DMS53 treated with DMSO at 0.1 percent for 48 hours (cell line): ENCODE results near the gene NACC1.
A peak's percentile ranks its signal among the peaks of the same experiment; 100 is the strongest.

ENCODE experiments used
- DNase-seq: peaks from one replicate; lab custom pipeline; 2025; ENCODE audit not compliant: unreplicated experiment; lab: John Stamatoyannopoulos, UW

The NACC1 gene

GRCh38 chr19:13087795-13088537 is 30.1 kb upstream of the NACC1 start:
- DNase-seq, result no peak

DNA sequence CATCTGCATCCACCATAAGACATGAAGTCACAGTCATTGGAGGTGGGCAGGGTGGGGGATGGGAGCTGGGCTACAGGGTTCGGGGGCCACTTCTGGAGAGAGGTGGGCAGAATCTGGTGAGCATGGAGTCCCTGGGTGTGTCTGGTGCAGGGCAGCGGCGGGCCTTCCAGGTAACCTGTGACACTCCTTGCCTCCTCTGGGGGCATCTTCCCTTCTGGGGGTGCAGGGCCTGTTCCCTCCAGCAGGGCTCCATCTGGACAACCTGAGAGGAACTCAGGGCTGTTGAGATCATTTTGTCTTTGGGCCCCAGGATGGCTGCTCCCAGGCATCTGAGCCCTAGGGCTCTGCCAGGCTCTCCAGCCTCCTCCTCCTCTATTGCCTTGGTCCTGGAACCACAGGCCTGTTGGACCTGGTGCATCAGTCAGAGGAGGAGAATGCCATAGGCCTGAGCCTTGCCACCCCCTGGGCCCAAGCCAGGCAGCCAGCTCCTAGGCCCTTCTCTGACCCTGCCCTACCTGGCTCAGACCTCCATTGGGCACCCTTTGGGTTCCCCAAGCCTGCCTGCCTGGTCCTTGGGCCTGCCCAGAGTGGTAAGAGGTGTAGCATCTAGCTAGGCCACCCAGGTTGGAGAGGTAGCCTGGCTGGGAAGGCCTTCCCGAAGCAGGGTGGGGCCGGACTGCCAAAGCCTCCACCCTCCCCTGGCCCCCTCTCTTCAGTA is 28.8 kb upstream of the NACC1 start:
- no peak for DNase-seq

GRCh38 chr19:13089857-13090507 is 28.1 kb upstream of the NACC1 start:
- DNase-seq, result no peak

DNA sequence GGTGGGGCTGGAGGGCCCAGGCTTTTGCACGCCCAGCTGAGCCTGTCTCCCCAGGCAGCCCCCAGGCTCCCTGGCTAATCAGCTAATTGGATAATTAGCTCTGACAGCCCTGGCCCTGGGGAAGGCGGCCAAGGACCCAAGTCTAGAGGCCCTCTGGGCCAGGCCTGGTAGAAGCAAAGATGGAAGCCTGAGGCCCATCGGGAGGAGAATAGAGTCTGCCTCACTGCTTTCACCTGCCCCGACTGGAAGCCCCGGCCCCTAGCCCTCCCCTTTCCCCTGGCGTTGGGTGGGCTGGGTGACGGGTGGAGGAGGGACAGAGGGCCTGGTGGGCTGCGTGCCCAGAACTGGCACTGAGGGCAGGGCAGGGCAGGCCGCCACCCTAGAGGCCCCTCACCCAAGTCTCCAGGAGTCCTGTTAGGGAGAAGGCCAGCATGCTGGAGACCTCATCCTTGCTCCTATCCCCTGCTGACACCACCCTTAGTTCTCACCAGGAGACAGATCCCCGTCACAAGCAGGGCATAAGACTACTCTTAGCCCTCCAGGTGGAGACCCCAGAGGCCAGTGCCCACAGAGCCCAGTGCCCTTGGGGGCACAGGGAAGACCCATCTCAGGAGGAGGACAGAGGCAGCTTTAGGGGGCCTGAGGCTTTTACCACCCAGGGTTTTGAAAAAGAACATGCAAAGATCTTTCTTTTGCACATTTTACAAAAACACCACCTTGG is 27.4 kb upstream of the NACC1 start:
- DNase-seq, result no peak

DNA sequence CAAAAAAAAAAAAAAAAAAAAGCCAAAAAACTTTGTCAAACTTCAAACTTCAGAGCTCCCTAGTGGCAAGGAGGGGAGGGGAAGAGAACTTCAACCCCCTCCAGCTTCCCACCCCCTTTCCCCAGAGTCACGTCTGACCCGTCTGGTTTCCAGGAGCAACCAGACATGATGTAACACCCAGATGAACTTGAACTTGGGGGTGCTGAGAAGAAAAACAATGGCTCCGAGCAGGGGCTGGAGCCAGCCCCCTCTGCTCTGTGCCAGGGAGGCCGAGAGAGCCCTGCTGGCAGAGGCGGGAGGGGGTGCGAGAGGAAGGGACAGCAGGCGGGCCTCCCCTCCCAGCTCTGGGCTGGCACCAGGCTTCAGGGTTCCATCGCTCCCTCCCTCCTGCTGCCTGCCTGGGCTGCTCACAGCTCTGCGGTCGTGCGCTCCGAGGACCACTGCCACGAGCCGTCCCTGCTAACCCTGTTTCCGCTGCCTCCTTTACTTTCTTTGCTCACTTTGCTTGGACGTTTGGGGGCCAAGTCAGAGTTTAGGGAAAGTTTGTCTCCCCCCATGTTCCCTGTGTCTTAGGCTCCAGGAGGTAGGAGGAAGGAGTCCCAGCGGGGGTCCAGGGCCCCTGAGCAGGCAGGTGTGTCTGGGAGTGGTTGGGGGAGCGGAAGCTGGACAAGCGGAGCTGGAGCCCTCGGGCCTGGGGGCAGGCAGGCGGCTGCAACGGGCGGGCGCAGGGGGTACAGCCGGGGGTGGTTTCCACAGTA is 26.5 kb upstream of the NACC1 start:
- DNase-seq, result no peak

GRCh38 chr19:13092158-13092543 is 25.9 kb upstream of the NACC1 start:
- DNase-seq, result no peak

DNA sequence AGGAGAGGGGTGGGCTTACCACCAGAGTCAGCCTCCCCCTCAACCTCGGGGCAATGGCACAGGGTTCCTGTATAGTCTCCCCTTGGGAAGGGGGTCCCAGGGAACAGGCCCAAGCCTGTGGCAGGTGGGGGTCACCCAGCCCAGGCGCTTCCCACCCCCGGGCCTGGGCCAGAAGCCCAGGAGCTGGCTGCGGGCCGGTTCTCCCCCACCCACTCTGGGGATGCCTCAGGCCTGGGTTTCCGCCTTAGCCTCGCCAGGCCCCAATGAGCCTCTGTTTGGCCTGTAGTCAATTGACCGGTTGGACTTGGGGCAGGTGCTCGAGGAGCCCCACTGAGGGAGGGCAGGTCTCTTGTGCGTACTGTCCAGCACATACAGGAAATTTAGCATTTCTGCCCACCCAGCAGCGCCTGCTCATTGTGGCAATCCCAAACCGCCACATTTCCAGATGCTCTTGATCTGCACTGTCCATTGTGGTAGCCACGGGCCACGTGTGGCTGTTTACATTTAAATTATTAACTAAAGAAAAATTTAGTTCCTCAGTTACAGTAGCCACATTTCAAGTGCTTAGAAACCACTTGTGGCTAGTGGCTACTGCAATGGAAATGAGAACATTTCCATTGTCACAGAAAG is 25.3 kb upstream of the NACC1 start:
- DNase-seq, result no peak

DNA sequence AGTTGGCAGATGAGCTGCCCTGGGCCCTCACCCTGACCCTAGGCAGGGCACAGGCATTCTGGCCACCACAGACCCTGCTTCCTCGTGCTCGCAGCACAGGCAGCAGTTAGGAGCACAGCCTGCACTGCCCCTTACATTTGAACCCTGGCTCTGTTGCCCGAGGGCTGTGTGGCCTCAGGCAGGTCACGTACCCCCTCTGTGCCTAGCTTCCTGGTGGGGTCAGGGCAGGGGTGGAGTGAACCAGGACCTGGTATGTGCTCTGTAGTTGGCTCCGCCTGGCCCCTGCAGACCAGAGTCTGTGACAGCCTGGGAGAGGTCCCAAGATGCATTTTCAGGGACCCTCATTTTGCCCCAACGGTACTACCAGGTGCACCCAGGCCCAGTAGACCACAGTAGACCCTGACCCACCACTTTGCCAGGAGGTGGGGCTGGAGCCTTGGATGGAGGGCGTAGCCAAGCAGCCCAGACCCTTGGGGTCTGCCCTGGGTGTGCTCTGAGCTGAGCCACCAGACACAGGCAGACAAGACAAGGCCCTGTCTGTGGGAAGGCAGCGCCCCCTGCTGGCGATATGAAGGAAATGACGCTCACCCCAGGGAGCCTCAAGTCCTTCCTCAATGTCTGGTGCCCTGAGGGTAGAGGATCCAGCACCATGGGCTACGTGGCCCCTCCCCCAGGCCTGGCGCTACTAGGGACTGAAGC is 24.5 kb upstream of the NACC1 start:
- peak; percentile 63 for DNase-seq

- no peak for DNase-seq
These were observed 24.0 kb upstream of the NACC1 start for GRCh38 chr19:13094106-13094504.

GRCh38 chr19:13094771-13095392 is 23.2 kb upstream of the NACC1 start:
- no peak for DNase-seq

DNA sequence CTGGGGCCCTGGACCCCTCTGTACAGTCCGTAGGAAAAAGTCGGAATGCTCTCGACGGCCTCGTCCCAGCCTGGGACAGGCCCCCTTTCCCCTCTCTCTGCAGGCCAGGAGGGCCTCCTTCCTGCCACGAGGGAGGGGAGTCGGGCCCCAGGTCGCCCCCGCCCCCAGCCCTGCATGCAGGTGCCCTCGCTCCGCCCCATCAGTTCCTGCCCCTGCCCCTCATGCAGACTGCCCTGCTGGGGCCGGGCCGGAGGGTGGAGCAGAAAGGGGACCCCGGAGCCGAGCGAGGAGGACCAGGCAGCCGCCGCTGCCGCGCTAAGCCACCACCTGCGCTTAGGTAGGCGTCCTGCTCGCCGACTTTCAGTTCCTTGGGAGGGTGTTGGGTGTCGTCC is 22.7 kb upstream of the NACC1 start:
- DNase-seq, result no peak

DNA sequence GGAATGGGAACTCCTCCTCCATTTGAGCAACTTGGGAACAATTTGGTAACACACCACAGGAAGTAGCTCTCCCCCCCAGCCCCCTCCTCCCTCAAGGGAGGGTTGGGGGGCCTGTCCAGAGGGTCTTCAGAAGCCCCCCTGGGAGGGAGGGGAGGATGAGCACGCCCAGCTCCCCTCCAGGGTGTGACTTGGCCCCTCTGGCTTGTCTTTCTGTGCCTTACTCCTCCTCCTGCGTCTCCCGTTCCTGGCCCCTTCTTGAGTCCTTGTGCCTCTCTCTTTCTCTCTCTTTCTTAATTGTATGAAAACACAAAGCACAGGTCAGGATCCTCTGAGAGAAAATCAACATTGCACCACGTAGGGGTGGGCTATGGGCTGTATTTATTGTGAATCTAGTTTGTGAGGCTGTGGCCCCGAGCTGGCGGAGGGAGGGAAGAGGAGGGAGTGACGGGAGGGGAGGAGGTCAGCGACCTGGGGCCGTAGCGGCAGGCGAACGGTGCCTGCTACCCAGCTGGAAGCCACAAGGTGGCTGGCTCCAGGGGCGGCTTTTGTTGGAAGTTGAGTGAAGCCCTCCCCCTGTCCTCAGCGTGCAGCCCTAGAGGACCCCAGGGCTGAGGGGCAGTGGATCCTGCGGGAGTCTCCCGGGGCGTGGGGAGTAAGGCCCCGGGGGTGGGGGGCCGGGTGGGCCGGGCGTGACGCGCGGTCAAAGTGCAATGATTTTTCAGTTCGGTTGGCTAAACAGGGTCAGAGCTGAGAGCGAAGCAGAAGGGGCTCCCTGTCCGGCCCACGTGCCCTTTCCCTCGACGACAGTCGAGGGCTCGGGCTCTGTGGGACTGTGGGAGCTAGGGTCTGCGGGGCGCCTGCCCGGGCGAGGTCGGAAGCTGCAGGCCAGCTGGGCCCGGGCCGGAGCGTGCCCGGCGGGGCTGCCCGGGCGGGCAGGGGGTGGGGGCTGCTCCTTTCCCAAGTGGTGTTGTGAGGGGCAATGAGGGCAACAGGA is 21.8 kb upstream of the NACC1 start:
- DNase-seq, result no peak

GRCh38 chr19:13097033-13097462 is 21.0 kb upstream of the NACC1 start:
- no peak for DNase-seq

- DNase-seq, result no peak
These were observed 20.4 kb upstream of the NACC1 start for GRCh38 chr19:13097463-13098258.

- DNase-seq, result no peak
These were observed 19.6 kb upstream of the NACC1 start for GRCh38 chr19:13098277-13099072.
